IMR-90 (cell line): ENCODE results near the gene ABCB6. TPM values are rescaled to one million over a fixed set of nuclear protein-coding genes. Genes with fewer than 3 reads are reported as not detected.

Experiments
- ATAC-seq: fragments of 200-7000 bp; cut with Tn5 transposase; 2 replicates; pipeline ENCODE4 v1.9.1; 2020; ENCODE audit warnings: low read depth, mild to moderate bottlenecking, moderate library complexity
- BruUV-seq: library from RNA; stranded (reverse); fragments of 400-500 nt; replicated peaks from 2 replicates; lab custom pipeline; 2021; lab: Mats Ljungman, UMichigan
- CTCF ChIA-PET: fragments of 300-600 bp; formaldehyde crosslinking; extraction: SDS; loops from one replicate; lab custom pipeline; 2021; ENCODE audit warnings: antibody characterized with exemption; lab: Yijun Ruan, JAX
- POLR2A ChIA-PET: fragments of 300-600 bp; sonication (Branson Sonifier 250); formaldehyde crosslinking; loops from one replicate; lab custom pipeline; 2022; ENCODE audit warnings: antibody characterized with exemption; ENCODE audit not compliant: unreplicated experiment; lab: Charles Lee
- DNase-seq: peaks from one replicate; pipeline ENCODE4 v3.0.0; 2013
- H2AFZ ChIP-seq: replicated peaks from 2 replicates; pipeline ENCODE3; 2013; ENCODE audit warnings: low read length, mild to moderate bottlenecking; ENCODE audit not compliant: poor library complexity
- H2AK5ac ChIP-seq: 2 replicates; pipeline ENCODE4 v1.6.1; 2013; ENCODE audit warnings: low read depth, low read length, inconsistent platforms
- H2AK9ac ChIP-seq: replicated peaks from 2 replicates; pipeline ENCODE3; 2013; ENCODE audit warnings: mild to moderate bottlenecking, low read depth, low read length, moderate library complexity; ENCODE audit not compliant: poor library complexity
- H2BK120ac ChIP-seq: 2 replicates; pipeline ENCODE4 v1.6.1; 2013; ENCODE audit warnings: low read depth, low read length, inconsistent platforms
- H2BK15ac ChIP-seq: 3 replicates; pipeline ENCODE4 v1.6.1; 2013; ENCODE audit warnings: low read depth, low read length, inconsistent platforms
- H2BK20ac ChIP-seq: 2 replicates; pipeline ENCODE4 v1.6.1; 2013; ENCODE audit warnings: low read depth, mild to moderate bottlenecking, inconsistent platforms, low read length, moderate library complexity
- H2BK5ac ChIP-seq: 2 replicates; pipeline ENCODE4 v1.6.1; 2013; ENCODE audit warnings: mild to moderate bottlenecking, low read depth, low read length, inconsistent platforms; ENCODE audit not compliant: poor library complexity, severe bottlenecking
- H3K14ac ChIP-seq: replicated peaks from 2 replicates; pipeline ENCODE4 v1.6.1; 2013; ENCODE audit warnings: low read depth, low read length, inconsistent platforms
- H3K18ac ChIP-seq: 2 replicates; pipeline ENCODE4 v1.6.1; 2013; ENCODE audit warnings: low read depth, low read length, control low read depth
- H3K23ac ChIP-seq: 2 replicates; pipeline ENCODE4 v1.6.1; 2013; ENCODE audit warnings: low read depth, low read length, inconsistent platforms
- H3K27ac ChIP-seq: 2 replicates; pipeline ENCODE4 v1.5.1; 2013; ENCODE audit warnings: mild to moderate bottlenecking, control low read depth, low read length; ENCODE audit not compliant: insufficient read depth
- H3K27me3 ChIP-seq: 2 replicates; pipeline ENCODE4 v1.6.1; 2013; ENCODE audit warnings: low read length; ENCODE audit not compliant: control insufficient read depth, insufficient read depth
- H3K36me3 ChIP-seq: 2 replicates; pipeline ENCODE4 v1.6.1; 2013; ENCODE audit warnings: low read length, mixed read lengths; ENCODE audit not compliant: control insufficient read depth, insufficient read depth
- H3K4ac ChIP-seq: 2 replicates; pipeline ENCODE4 v1.6.1; 2013; ENCODE audit warnings: low read depth, low read length, inconsistent platforms
- H3K4me1 ChIP-seq: 2 replicates; pipeline ENCODE4 v1.6.1; 2013; ENCODE audit warnings: low read length, mixed read lengths; ENCODE audit not compliant: control insufficient read depth, insufficient read depth
- H3K4me2 ChIP-seq: 2 replicates; pipeline ENCODE4 v1.6.1; 2013; ENCODE audit warnings: low read depth, mild to moderate bottlenecking, control low read depth, low read length, moderate library complexity
- H3K4me3 ChIP-seq: 2 replicates; pipeline ENCODE4 v1.5.1; 2013; ENCODE audit warnings: low read depth, mild to moderate bottlenecking, control low read depth, low read length, moderate library complexity; ENCODE audit not compliant: insufficient read depth
- H3K56ac ChIP-seq: 2 replicates; pipeline ENCODE4 v1.6.1; 2013; ENCODE audit warnings: low read length, inconsistent platforms; ENCODE audit not compliant: insufficient read depth; ENCODE audit errors: extremely low read depth
- H3K79me1 ChIP-seq, 2 experiments: 2 replicates each; pipeline ENCODE4 v1.6.1; 2013; ENCODE audit warnings: low read length in 2 of 2, inconsistent platforms in 1 of 2, low read depth in 1 of 2
- H3K9ac ChIP-seq: 2 replicates; pipeline ENCODE4 v1.6.1; 2013; ENCODE audit warnings: low read depth, low read length, control low read depth
- H3K9me1 ChIP-seq: 2 replicates; pipeline ENCODE4 v1.6.1; 2013; ENCODE audit warnings: low read length, inconsistent platforms; ENCODE audit not compliant: insufficient read depth
- H3K9me3 ChIP-seq: 2 replicates; pipeline ENCODE4 v1.6.1; 2013; ENCODE audit warnings: low read length; ENCODE audit not compliant: control insufficient read depth, insufficient read depth
- H4K20me1 ChIP-seq: 2 replicates; pipeline ENCODE4 v1.6.1; 2013; ENCODE audit warnings: low read length, inconsistent platforms; ENCODE audit not compliant: insufficient read depth
- H4K5ac ChIP-seq: 2 replicates; pipeline ENCODE4 v1.6.1; 2013; ENCODE audit warnings: mild to moderate bottlenecking, low read depth, low read length, control low read depth
- H4K8ac ChIP-seq, 2 experiments: 2 replicates each; pipeline ENCODE4 v1.6.1; 2013; ENCODE audit warnings: low read depth in 2 of 2, low read length in 2 of 2, control low read depth in 1 of 2, inconsistent platforms in 1 of 2
- H4K91ac ChIP-seq: 2 replicates; pipeline ENCODE4 v1.6.1; 2013; ENCODE audit warnings: low read depth, low read length, inconsistent platforms; ENCODE audit not compliant: insufficient read depth
- BHLHE40 ChIP-seq: fragments of 150-350 bp; IDR thresholded peaks from 2 replicates; pipeline ENCODE4 v1.6.1; 2016; ENCODE audit warnings: mild to moderate bottlenecking, low read depth, low read length
- CEBPB ChIP-seq: IDR thresholded peaks from 2 replicates; pipeline ENCODE4 v1.6.1; 2012; ENCODE audit warnings: low read depth, low read length, improper control_type of control experiment
- MXI1 ChIP-seq: IDR thresholded peaks from 2 replicates; pipeline ENCODE4 v1.6.1; 2012; ENCODE audit warnings: low read depth, mild to moderate bottlenecking, low read length, moderate library complexity, borderline replicate concordance
- POLR2A ChIP-seq: IDR thresholded peaks from 2 replicates; pipeline ENCODE4 v1.6.1; 2012; ENCODE audit warnings: mild to moderate bottlenecking, low read depth, low read length
- RFX5 ChIP-seq: IDR thresholded peaks from 2 replicates; pipeline ENCODE4 v1.8.0; 2012; ENCODE audit warnings: low read depth, mild to moderate bottlenecking, low read length, moderate library complexity
- SMC3 ChIP-seq: fragments of 150-350 bp; IDR thresholded peaks from 2 replicates; pipeline ENCODE4 v1.6.1; 2016; ENCODE audit warnings: low read depth, mild to moderate bottlenecking, antibody characterized with exemption, low read length, moderate library complexity
- WGBS, 2 experiments: methylation state at CpG; one replicate each; pipeline versions ENCODE4 v1.1.5 to v1.1.7; 2013; ENCODE audit warnings: missing lambda C conversion rate in 2 of 2; ENCODE audit not compliant: insufficient read length in 1 of 2; ENCODE audit errors: extremely low coverage in 2 of 2; 5-methylcytosine and 5-hydroxymethylcytosine counted together
- dilution Hi-C: fragments of 300-500 bp; cut with HindIII; formaldehyde crosslinking; loops from one replicate; pipeline ENCODE4 v1.14.3; 2018; ENCODE audit warnings: low sequenced_read_pairs; ENCODE audit not compliant: unreplicated experiment
- in situ Hi-C: fragments of 300-500 bp; cut with MboI; formaldehyde crosslinking; loops from 3 replicates; pipeline ENCODE4 v1.14.3; 2019; ENCODE audit warnings: low sequenced_read_pairs, inconsistent platforms, mixed read lengths
- intact Hi-C: fragments of 100-400 bp; cut with micrococcal nuclease; formaldehyde crosslinking; loops from 2 replicates; pipeline ENCODE4 v1.10.0; 2022
- polyA plus RNA-seq, 3 experiments: library from polyadenylated mRNA; depleted of rRNA; stranded (reverse); fragments of >200 nt; gene quantifications; 2 replicates each; pipeline ENCODE4 v1.2.3, GENCODE V29; 2012; ENCODE audit warnings: low replicate concordance in 1 of 3
- total RNA-seq: library from RNA; depleted of rRNA; stranded (reverse); fragments of >200 nt; gene quantifications from 2 replicates; pipeline ENCODE4 v1.2.3, GENCODE V29; 2012

ABCB6 gene
- total and polyA plus RNA-seq, 2 of the 4 experiments (the other 2 are of a cell fraction) = 12.5 to 24.7 TPM

DNA sequence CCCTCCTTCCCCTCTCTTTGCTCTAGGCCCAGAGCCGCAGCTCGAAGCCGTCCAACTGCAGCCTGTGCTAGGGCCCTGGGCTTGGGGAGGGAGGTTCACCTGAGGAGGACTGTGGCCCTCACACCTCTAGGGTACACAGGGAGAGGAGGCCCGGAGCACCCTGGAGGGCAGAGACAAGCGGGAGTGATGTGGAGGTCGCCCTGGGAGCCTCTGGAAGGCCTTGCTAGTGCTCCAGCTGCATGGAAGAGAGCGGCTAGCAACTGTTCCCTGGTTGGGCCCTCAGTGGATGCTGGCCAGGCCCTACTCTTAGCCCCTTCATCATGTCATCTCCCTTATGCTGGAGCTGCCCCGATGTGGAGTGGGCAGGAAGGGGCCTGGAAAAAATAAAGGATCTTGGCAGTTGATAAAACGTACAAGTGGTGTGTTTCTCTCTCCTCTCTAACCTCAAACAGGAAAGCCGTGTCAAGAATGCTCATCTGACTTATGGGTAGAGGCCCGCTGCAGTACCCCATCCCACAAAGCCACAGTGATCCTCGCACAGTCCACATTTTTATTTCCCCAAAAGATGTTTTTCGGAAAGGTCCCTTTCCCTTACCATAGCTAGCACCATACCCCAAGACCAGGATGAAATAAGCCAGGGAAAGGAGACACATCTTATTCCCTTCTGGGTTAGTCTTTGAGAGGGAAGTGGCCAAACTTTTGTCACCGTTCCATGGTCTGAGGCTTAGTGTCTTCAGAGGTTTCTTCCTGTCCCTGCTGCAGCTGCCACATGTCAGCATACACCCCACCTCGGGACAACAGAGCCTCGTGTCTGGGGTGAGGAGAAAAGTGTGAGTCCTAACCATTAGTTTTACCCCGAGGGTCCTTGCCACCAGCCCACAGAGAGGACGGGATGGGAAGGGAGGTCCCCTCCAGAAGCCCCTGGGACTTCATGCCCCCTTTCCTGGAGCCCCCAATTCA is 9.2 kb downstream of the ABCB6 start:
- Histone ChIP-seq H3K9me3 (no peaks in the 10 kb centered on the region), H2BK5ac (no peak overlapping the region), H3K27me3 (no peaks in the 10 kb centered on the region), H2BK15ac (no peak overlapping the region), H2BK20ac (no peak overlapping the region), H2AFZ (peak overlapping the region; percentile 46), H3K4me1 (peaks cover 16% of the 10 kb centered on the region), H4K91ac (no peak overlapping the region), H2AK9ac (no peak overlapping the region), H2AK5ac (no peak overlapping the region), H2BK120ac (no peak overlapping the region), H3K4me3 (no peak overlapping the region), H3K4ac (no peak overlapping the region), H3K56ac (no peak overlapping the region), H3K36me3 (peaks cover 49% of the 10 kb centered on the region), H3K23ac (no peak overlapping the region), H3K14ac (no peak overlapping the region), H3K79me1 (peaks cover 5 to 23% of the 10 kb centered on the region in 2 experiments; a peak in 3 of 4 replicates), H3K9me1 (peaks cover 8% of the 10 kb centered on the region; the same call in 1 of the 2 replicates), H3K4me2 (no peak overlapping the region), H3K18ac (no peak overlapping the region), H3K27ac (no peak overlapping the region), H4K5ac (no peak overlapping the region), H3K9ac (no peak overlapping the region), H4K20me1 (peaks cover 9% of the 10 kb centered on the region; the same call in 1 of the 2 replicates), H4K8ac (no peak overlapping the region)
- dilution Hi-C loops = no loop called here
- no peak for ATAC-seq
- intact Hi-C loops = no loop called here
- ChIA-PET CTCF (no interaction called here), POLR2A (no interaction called here)
- DNase-seq = no peak
- 90% methylated on average over 2 of the region's 18 CpGs; no CpG with 5 or more reads in 1 of the 2 experiments for WGBS, 2 experiments
- in situ Hi-C loops = loop anchor here (5.0 kb wide), 1 partner anchor 37 kb away; the partner anchor contains the start of gene SLC23A3
- TF ChIP-seq MXI1 (no peak), BHLHE40 (no peak), CEBPB (no peak), POLR2A (no peak), SMC3 (no peak), RFX5 (no peak)
- no TSS peak for BruUV-seq
